ENCODE data around the gene BUB3.

DNA sequence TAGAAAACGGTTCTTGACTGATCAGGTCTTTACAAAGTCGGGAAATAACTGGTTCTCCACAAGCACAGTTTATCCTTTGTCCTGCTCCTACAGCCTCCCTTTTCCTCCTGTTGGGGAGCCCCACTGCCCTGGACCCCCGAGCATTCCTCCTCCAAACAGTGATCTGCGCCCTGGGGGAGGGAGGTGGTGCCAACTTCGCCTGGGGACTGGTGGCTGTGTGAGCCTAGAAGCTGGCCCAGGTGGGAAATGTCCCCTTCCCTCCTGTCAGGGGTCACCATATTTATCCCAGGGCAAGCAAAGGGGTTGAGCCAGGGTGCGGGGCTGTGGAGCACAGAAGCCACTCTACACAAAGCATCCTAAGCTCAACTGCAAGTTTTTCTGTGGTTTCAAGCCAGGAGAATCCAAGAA, 13.2 kb upstream of the BUB3 start:
- TF ChIP-seq CTCF (conservative IDR thresholded peaks at IDR 0.05) (no peak), ZFX (IDR thresholded peaks at IDR 0.05) (no peak)

Data from C4-2B (cell line).